HepG2 (cell line): ENCODE measurements around the gene FHIT. TPM values are rescaled to one million over a fixed set of nuclear protein-coding genes. Genes with fewer than 3 reads are reported as not detected.
A peak's percentile ranks its signal among the peaks of the same experiment; 100 is the strongest.

Source experiments
- ATAC-seq: fragments of 200-7000 bp; cut with Tn5 transposase; 3 replicates; pipeline ENCODE4 v1.9.1; 2020; ENCODE audit warnings: mild to moderate bottlenecking, moderate library complexity
- BruUV-seq: library from RNA; stranded (reverse); fragments of 400-500 nt; replicated peaks from 2 replicates; lab custom pipeline; 2021; lab: Mats Ljungman, UMichigan
- CTCF ChIA-PET: fragments of 300-600 bp; formaldehyde crosslinking; extraction: SDS; loops from one replicate; lab custom pipeline; 2021; ENCODE audit warnings: low total read pairs, inconsistent platforms, low intra/inter-chr PET ratio; lab: Yijun Ruan, JAX
- POLR2A ChIA-PET: fragments of 350-600 bp; sonication (Branson Sonifier 250); formaldehyde crosslinking; loops from one replicate; lab custom pipeline; 2020; ENCODE audit warnings: antibody characterized with exemption, inconsistent platforms; lab: Yijun Ruan, JAX
- DNase-seq: peaks from one replicate; pipeline ENCODE4 v3.0.0-alpha.2; 2015; ENCODE audit warnings: low spot score
- FAIRE-seq: peaks from 3 replicates; lab custom pipeline; 2011; peaks lifted over from hg19 to GRCh38; lab: Jason Lieb, UNC
- H2AFZ ChIP-seq: one replicate; pipeline ENCODE4 v1.6.1; 2011; ENCODE audit warnings: low read length, inconsistent platforms
- H3K27ac ChIP-seq: fragments of 300-600 bp; 3 replicates; pipeline ENCODE4 v1.8.0; 2011; ENCODE audit warnings: mixed run types, mild to moderate bottlenecking, mixed read lengths, low read length, inconsistent platforms; ENCODE audit not compliant: insufficient read depth; ENCODE audit errors: extremely low read length
- H3K27me3 ChIP-seq, 2 experiments: fragments of 200-600 bp in 1 of 2; 2 replicates in 1 of 2; 3 replicates in 1 of 2; pipeline versions ENCODE4 v1.6.0 to v1.8.0; 2011; ENCODE audit warnings: low read length in 2 of 2, mild to moderate bottlenecking in 2 of 2, moderate library complexity in 2 of 2, inconsistent platforms in 1 of 2; ENCODE audit not compliant: insufficient read depth in 2 of 2, control insufficient read depth in 1 of 2
- H3K36me3 ChIP-seq, 2 experiments: fragments of 200-600 bp in 1 of 2; replicated peaks in 1 of 2; 2 replicates in 1 of 2; 3 replicates in 1 of 2; pipeline versions ENCODE4 v1.5.1 to v1.8.0; 2011; ENCODE audit warnings: low read length in 2 of 2, inconsistent platforms in 1 of 2; ENCODE audit not compliant: insufficient read depth in 2 of 2, control insufficient read depth in 1 of 2
- H3K4me1 ChIP-seq: 2 replicates; pipeline ENCODE4 v1.5.1; 2012; ENCODE audit warnings: low read length, inconsistent platforms; ENCODE audit not compliant: insufficient read depth
- H3K4me2 ChIP-seq: 2 replicates; pipeline ENCODE4 v1.6.0; 2011; ENCODE audit warnings: low read depth, low read length, inconsistent platforms
- H3K4me3 ChIP-seq, 3 experiments: fragments of 200-600 bp in 1 of 3; sonication (generic), shearing (Covaris generic) in 1 of 3; replicated peaks in 1 of 3; 2 replicates each; pipeline ENCODE4 v1.5.1; 2011 to 2016; ENCODE audit warnings: low read length in 3 of 3, inconsistent platforms in 2 of 3, low read depth in 2 of 3, mild to moderate bottlenecking in 2 of 3, control low read depth in 1 of 3, mixed read lengths in 1 of 3; ENCODE audit not compliant: insufficient read depth in 1 of 3
- H3K79me2 ChIP-seq: one replicate; pipeline ENCODE4 v1.6.1; 2011; ENCODE audit warnings: low read length, inconsistent platforms; ENCODE audit not compliant: insufficient read depth
- H3K9ac ChIP-seq: 2 replicates; pipeline ENCODE4 v1.6.0; 2011; ENCODE audit warnings: mild to moderate bottlenecking, low read depth, low read length, inconsistent platforms; ENCODE audit not compliant: insufficient read depth
- H3K9me3 ChIP-seq: 2 replicates; pipeline ENCODE4 v1.5.1; 2012; ENCODE audit warnings: mild to moderate bottlenecking, low read length
- H4K20me1 ChIP-seq: 2 replicates; pipeline ENCODE4 v1.6.0; 2011; ENCODE audit warnings: inconsistent platforms, mild to moderate bottlenecking, low read length, moderate library complexity; ENCODE audit not compliant: insufficient read depth
- CTCF ChIP-seq: sonication (generic); formaldehyde crosslinking; IDR thresholded peaks from 2 replicates; pipeline ENCODE4 v1.5.0; 2020; ENCODE audit warnings: mild to moderate bottlenecking, missing genetic modification reagents, moderate library complexity
- FOXO1 ChIP-seq: sonication (generic); formaldehyde crosslinking; IDR thresholded peaks from 2 replicates; pipeline ENCODE4 v1.4.0; 2020; ENCODE audit warnings: missing genetic modification reagents
- NCOR1 ChIP-seq: fragments of 200-600 bp; sonication (generic); IDR thresholded peaks from 2 replicates; pipeline ENCODE4 v1.7.0; 2017; ENCODE audit warnings: antibody characterized with exemption, low read length, borderline replicate concordance
- NR2C2 ChIP-seq: sonication (generic); formaldehyde crosslinking; IDR thresholded peaks from 2 replicates; pipeline ENCODE4 v1.4.0; 2020; ENCODE audit warnings: missing genetic modification reagents, mild to moderate bottlenecking, moderate library complexity, borderline replicate concordance
- RAD21 ChIP-seq: fragments of 450-650 bp; formaldehyde crosslinking; IDR thresholded peaks from 2 replicates; pipeline ENCODE4 v1.5.0; 2020; ENCODE audit warnings: mild to moderate bottlenecking
- RCOR2 ChIP-seq: IDR thresholded peaks from 2 replicates; pipeline ENCODE4 v1.6.1; 2016; ENCODE audit warnings: missing biosample characterization, missing genetic modification reagents
- RNF219 ChIP-seq: sonication (generic); formaldehyde crosslinking; IDR thresholded peaks from 2 replicates; pipeline ENCODE4 v1.5.0; 2020; ENCODE audit warnings: mild to moderate bottlenecking, missing genetic modification reagents
- SMC3 ChIP-seq: IDR thresholded peaks from 2 replicates; pipeline ENCODE4 v1.6.1; 2011; ENCODE audit warnings: low read length, improper control_type of control experiment
- TEAD3 ChIP-seq: optimal IDR thresholded peaks from 2 replicates; pipeline ENCODE3; 2016; ENCODE audit warnings: borderline replicate concordance
- ZFX ChIP-seq: sonication (generic); formaldehyde crosslinking; IDR thresholded peaks from 2 replicates; pipeline ENCODE4 v1.4.0; 2020; ENCODE audit warnings: mild to moderate bottlenecking, low read depth, missing genetic modification reagents, moderate library complexity
- ZKSCAN1 ChIP-seq: fragments of 150-350 bp; IDR thresholded peaks from 2 replicates; pipeline ENCODE4 v1.6.1; 2014; ENCODE audit warnings: low read length
- ZNF12 ChIP-seq: sonication (generic); formaldehyde crosslinking; IDR thresholded peaks from 2 replicates; pipeline ENCODE4 v1.5.0; 2020; ENCODE audit warnings: missing genetic modification reagents
- ZNF318 ChIP-seq: sonication (generic); formaldehyde crosslinking; IDR thresholded peaks from 2 replicates; pipeline ENCODE4 v1.4.0; 2020; ENCODE audit warnings: mild to moderate bottlenecking, missing genetic modification reagents
- WGBS: methylation state at CpG from one replicate; pipeline ENCODE4 v1.1.6; 2017; ENCODE audit warnings: low lambda C conversion rate; 5-methylcytosine and 5-hydroxymethylcytosine counted together
- in situ Hi-C: cut with HindIII; loops from 2 replicates; pipeline ENCODE4 v1.10.0; 2017; ENCODE audit warnings: low pct_unique_long_range_greater_than_20kb; ENCODE audit not compliant: extremely low pct_ligation_motif_present
- intact Hi-C: fragments of 100-400 bp; cut with micrococcal nuclease; formaldehyde crosslinking; loops from one replicate; pipeline ENCODE4 v1.10.0; 2022; ENCODE audit not compliant: unreplicated experiment
- polyA plus RNA-seq, 8 experiments: library from polyadenylated mRNA; depleted of rRNA in 3 of 8; stranded (reverse) in 7 of 8; unstranded in 1 of 8; fragments of >200 nt; fragmentation: Illumina TruSeq in 4 of 8; extraction: Trizol in 4 of 8; gene quantifications; 2 replicates each; pipeline versions ENCODE4 v1.2.1 to v1.2.3, GENCODE V29; 2011 to 2016; ENCODE audit warnings: low read depth in 4 of 8, missing spikeins in 1 of 8, mixed read lengths in 1 of 8; ENCODE audit not compliant: insufficient read depth in 1 of 8
- total RNA-seq, 5 experiments: library from RNA; depleted of rRNA; stranded (reverse); fragments of >200 nt; fragmentation: Illumina TruSeq; extraction: Trizol; gene quantifications; 2 replicates each; pipeline ENCODE4 v1.2.3, GENCODE V29; 2016; ENCODE audit warnings: low read depth in 1 of 5

FHIT gene
- total and polyA plus RNA-seq, 2 of the 13 experiments (the other 11 are each of a cell fraction or from before 2014, with no cell fraction given), result 4.0 to 4.6 TPM

DNA sequence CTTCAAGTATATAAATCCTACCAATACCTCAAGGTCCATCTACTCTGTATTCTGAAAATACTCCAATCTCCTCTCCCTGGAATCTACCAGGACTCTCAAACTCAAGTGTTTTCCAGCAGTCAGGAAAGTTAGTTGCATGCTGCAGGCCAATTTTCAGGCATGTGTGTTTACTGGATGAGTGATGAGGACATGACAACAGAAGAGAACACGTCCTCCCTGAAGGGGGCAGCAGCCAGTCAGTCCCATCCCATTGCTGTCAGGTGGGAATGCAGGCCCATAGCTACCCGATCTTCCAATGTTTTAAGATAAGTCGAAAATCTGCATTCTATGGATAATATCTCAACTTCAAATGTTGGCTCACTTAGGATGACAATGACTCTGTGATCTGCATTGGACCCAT, 496.2 kb downstream of the FHIT start:
- BruUV-seq, result no TSS peak
- 0% methylated on average over 3 of the region's 3 CpGs for WGBS
- Histone ChIP-seq H3K27me3 (no peaks in the 10 kb centered on the region), H3K9ac (no peak overlapping the region), H3K27ac (no peak overlapping the region), H3K4me1 (no peaks in the 10 kb centered on the region), H4K20me1 (no peaks in the 10 kb centered on the region), H3K9me3 (no peaks in the 10 kb centered on the region), H3K79me2 (no peaks in the 10 kb centered on the region), H2AFZ (no peak overlapping the region), H3K4me3 (no peak overlapping the region), H3K4me2 (no peak overlapping the region), H3K36me3 (no peaks in the 10 kb centered on the region)
- peak; percentile 31 for DNase-seq
- ATAC-seq, result peak; percentile 92
- in situ Hi-C loops (loop anchor here (10.0 kb wide), 1 partner anchor 620 kb away; no protein-coding TSS in a partner anchor), intact Hi-C loops (loop anchor here (1.0 to 10.0 kb wide), 5 partner anchors 190 to 1430 kb away; partner anchors contain the start of gene FHIT)
- ChIA-PET CTCF (interaction anchor here (1.3 to 2.3 kb wide), 2 partner anchors 616 to 626 kb away, joined by 5 to 9 read pairs; no protein-coding TSS in a partner anchor), POLR2A (no interaction called here)
- peak; percentile 48 for FAIRE-seq
- TF ChIP-seq ZKSCAN1 (no peak), RNF219 (no peak), FOXO1 (CRISPR knock-in tag) (peak; percentile 32; the same call in 1 of the 2 replicates), ZNF12 (CRISPR knock-in tag) (peak; percentile 17; the same call in 1 of the 2 replicates), SMC3 (peak; percentile 81), TEAD3 (peak; percentile 48), CTCF (CRISPR knock-in tag) (peak; percentile 79), NR2C2 (CRISPR knock-in tag) (0 out of 2 replicates have a peak, but pooled peaks have one; percentile 23), RCOR2 (CRISPR knock-in tag) (no peak), RAD21 (CRISPR knock-in tag) (0 out of 2 replicates have a peak, but pooled peaks have one; percentile 35), ZNF318 (CRISPR knock-in tag) (no peak), NCOR1 (no peak), ZFX (CRISPR knock-in tag) (peak; percentile 25; the same call in 1 of the 2 replicates)
